Limb (tissue), 2 donors: ENCODE measurements around the gene AGAP3.
A peak's percentile ranks its signal among the peaks of the same experiment; 100 is the strongest.

Source experiments
- DNase-seq, 2 donors: peaks; one replicate each; pipeline ENCODE4 v3.0.0-alpha.2; 2016; ENCODE audit errors: extremely low spot score in 2 of 2

The AGAP3 gene

GRCh38 chr7:151073990-151074389 lies 12.3 kb upstream of the AGAP3 start:
- DNase-seq = no peak

GRCh38 chr7:151074817-151075661 lies 11.2 kb upstream of the AGAP3 start:
- no peak for DNase-seq

DNA sequence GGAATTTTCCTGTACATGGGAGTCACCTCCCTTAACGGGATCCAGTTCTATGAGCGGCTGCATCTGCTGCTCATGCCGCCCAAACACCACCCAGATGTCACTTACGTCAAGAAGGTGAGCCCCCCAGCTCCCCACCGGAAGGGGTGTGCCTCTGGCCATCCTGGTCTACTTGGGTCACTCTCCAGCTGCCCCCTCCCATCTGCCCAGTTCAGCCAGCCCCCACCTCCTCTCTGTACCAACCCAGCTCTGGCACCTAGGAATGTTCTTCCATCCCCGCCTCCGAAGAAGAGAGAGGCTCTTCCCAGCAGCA lies 10.7 kb upstream of the AGAP3 start:
- no peak for DNase-seq

DNA sequence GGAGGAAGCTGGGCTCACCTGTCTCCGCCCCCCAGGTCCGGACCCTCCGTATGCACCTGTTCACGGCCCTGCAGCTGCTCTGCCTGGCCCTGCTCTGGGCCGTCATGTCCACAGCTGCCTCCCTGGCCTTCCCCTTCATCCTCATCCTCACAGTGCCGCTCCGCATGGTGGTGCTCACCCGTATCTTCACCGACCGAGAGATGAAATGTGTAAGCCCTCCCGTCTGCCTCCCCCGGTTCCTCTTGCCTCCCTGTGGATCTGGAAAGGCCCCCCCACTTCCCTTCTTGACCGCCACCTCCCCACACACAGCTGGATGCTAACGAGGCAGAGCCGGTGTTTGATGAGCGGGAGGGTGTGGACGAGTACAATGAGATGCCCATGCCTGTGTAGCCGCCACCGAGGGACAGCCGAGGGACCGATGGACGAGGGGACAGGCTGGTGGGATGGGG lies 10.3 kb upstream of the AGAP3 start:
- DNase-seq = no peak

DNA sequence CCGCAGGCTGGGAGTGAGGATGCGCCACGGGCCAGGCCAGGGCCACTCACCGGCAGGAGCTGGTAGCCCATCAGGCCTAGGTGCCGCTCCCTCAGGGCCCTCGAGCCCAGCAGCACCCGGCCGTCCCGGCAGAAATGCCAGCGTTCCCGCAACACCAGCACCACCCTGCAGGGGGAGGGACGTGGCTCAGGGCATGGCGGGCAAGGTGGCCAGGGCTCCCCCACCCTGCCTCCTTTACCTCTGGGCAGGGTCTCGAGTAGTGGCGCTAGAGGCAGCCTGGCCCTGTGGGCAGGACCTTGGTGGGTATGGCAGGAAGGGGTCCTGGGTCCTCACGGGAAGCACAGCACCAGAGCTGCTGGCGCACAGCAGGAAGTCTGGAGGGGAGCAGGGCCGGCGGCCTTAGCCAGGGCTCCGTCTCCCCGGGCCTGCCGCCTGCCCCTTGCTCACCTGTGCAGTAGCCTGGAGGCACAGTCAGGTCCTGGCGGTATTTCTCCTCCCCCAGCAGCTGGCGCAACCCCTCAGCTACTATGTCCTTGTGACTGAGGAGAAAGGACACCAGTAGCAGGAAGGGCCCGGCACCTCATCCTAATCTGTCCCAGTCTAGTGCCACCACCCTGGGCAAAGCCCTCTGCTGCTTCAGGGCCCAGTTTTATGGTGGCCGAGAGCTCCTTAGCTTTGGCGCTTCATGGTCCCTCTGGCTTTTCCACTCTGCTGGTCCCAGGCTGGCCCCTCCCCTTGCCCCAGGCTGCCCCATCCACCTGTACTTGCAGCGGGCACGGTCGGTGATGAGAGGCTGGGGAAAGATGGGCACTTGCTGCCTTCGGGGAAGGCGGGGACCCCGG lies 9.2 kb upstream of the AGAP3 start:
- no peak for DNase-seq

- no peak for DNase-seq
These were observed 8.5 kb upstream of the AGAP3 start for GRCh38 chr7:151077705-151078232.

DNA sequence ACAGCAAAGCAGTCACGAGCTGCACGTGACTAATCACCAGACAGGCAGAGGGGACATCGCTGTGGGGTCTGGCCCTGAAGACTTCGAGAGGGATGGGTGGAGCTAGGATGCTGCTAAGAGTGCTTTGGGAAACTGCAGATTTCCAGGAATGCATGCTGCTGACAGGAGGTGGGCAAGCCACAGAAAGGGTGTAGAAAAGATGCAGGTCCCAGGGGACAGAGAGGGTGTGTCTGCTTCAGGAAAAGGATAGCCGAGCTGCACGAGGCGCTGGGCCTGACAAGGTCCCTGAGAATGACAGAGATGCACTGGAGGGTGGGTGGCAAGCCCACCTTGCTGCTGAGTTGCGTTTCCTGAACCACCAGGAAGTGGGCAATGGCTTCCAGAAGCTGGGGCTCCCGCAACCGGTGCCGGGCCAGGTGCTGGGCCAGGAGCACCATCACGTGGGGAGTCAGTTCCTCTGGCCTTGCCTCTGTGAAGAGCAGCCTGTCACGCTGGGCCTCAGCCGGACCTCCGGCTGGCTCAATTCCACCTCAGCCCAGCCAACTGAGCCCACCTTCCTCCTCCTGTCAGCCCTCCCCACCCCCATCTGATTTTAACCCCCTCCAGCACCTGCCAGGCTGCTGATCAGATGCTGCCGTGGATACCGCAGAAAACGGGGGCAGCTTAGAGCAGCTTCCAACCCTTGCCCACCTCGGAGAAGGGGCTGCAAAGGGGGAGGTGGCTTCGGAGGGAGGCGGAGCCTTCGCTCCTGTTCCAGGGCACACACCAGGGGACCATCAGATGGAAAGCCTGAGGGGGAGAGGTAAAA lies 7.8 kb upstream of the AGAP3 start:
- no peak for DNase-seq

DNA sequence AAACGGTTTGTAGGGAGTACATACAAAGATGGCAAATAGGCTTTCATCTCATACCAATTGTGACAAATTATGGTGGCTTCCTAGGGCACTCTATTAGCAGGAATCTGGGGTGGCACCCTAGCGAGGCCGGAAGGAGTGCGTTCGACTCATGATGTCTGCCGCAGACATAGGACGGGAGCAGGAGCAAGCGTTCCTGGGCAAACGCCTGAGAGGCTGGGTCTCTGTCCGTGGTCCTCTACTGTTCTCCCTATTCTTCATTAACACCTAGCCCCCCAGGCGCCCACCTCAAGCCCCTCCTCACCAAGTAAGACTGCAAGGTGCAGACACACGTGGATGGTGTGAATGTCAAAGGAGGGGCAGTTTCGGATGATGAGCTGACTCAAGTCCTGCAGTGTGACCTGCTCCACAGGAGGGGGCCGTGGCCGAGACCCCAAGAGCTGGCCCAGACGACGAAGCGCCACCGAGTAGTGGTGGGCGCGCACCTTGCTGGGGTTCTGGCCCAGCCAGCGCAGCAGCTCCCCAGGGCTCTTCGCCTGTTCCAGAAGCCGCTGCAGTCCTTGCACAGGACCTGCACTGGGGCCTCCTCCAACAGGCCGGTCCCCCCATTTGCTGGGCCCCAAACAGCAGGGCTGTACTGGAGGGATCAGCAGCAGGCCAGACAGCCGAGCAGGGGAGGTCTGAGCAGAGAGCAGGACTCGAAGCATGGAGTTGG lies 6.9 kb upstream of the AGAP3 start:
- peak in 1 of 2 donors; percentile 29 for DNase-seq

- peak in 1 of 2 donors; percentile 61 for DNase-seq
These were observed 6.2 kb upstream of the AGAP3 start for GRCh38 chr7:151080067-151080521.

DNA sequence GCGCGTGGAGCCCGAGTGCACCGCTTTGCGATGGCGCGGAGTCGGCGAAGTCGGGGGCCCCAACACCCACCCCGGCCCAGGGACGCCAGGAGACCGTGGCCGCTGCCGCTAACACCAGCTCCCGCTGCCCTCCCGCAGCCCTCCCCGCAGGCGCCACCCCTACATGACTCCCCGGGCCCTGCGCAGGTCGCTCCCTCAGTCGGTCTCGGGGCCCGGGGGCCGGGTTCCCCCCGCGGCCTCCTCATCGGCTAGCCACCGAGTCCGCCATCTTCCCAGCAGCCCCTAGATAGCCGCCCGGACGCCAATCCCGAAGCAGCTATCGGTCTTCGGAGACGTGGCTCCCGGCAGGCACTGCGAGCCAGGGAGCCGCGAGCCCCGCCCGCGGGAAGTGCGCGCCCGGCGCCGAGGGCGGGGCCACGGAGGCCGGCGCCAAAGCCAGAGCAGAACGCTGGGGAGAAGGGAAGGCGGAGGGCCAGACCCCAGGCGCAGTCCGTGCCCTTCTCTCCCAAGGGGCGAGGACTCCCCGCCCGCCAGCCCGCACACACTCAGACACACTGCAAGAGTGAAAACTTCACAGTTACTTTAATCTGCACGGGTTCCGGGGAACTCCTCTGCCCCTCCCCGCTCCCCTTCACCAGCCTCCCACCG lies 5.6 kb upstream of the AGAP3 start, which contains the start of gene FASTK:
Gene FASTK, minus strand, starts transcription at position 288 of the 648 bp plus-strand sequence. Its CDS starts 43 bp downstream, at position 245.
- peak; percentile 90 to 94 for DNase-seq

DNA sequence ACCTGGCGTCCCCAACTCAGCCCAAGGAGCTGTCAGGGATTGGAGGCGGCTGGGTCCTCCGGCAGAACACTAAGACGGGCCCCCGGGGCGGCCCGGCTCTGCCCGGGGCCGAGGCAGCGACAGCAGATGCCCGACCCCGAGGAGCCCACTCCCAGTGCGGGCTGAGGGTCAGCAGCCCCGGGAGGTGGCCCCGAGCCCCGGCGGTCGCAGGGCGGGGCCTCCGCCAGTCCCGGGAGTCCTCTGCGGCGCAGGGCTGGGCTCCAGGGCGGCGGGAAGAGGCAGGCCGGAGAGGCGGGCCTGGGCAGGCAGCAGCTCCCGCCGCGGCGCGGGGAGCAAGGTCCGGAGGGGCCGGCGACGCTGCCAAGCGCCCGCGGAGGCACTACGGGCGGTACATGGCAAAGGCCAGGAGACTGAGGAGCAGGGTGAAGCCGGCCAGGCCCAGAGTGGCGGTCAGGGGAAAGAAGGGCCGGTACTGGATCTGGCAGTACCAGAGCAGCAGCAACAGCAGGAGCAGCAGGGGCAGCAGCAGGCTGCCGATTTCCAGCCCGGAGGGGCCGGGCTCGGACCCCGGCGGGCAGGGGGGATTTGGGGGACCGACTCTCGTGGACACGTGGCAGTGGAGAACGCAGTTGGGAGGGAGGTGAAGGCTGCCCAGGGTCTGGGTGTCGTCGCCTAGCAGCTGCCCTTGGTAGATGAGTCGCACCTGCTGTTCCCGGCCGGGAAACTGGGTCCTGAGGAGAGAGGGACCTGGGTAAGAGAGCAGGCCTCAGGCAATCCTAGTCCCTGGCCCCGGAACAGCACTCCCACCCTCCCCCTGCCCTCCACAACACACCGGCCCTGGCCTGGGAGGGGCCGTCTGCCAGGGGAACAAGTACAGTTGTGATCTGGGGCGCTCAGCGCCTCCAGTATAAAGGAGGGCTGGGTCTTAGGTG lies 4.8 kb upstream of the AGAP3 start:
- DNase-seq = peak in 1 of 2 donors; percentile 61

DNA sequence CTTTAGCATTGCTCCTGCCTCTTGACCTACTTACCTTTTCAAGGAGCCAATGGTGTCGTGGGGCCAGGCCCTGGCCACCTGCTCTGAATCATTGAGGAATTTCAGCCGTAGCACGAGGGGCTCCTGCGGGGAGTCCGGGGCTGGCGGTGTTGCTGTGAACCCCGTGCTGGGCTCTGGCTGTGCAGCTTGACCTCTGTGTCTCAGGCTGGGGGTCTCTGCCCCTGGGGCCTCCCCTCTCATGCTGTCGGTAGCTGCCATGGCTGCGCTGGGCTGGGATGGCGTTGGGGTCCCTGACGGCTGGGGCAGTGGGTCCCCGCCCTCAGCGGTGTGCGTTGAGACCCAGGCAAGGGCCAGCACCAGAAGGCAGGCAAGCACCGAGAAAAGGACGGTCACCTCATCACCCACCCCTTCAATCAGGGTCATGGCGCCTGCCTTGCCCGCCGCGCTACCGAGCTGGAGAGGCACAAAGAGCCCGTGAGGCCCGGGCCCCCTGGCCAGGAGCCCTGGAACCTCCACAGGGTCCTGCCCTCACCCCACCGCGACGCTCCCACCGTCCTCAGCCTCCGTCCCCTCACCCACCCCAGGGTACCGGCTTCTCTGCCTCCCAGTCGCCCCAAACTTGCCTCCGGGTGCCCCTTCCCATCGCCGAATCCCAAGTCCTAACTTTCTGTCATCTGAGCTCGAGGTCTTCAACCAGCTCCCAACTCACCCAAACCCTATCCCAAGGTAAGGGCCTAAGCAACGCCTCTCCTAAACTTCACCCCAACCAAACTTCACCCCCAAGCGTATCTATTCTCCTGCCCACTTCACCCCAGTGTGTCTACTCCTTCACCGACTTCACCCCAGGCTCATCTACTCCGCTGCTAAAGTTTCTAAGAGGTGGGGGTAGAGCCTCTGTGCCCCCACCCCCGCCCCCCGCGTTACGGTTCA lies 3.9 kb upstream of the AGAP3 start:
- DNase-seq = no peak

- peak in 1 of 2 donors; percentile 88 for DNase-seq
These were observed 3.0 kb upstream of the AGAP3 start, which contains the start of gene TMUB1 for GRCh38 chr7:151083071-151083823. Gene TMUB1 (minus strand): TSS chr7:151083493. CDS start chr7:151082563, 930 bp downstream.

DNA sequence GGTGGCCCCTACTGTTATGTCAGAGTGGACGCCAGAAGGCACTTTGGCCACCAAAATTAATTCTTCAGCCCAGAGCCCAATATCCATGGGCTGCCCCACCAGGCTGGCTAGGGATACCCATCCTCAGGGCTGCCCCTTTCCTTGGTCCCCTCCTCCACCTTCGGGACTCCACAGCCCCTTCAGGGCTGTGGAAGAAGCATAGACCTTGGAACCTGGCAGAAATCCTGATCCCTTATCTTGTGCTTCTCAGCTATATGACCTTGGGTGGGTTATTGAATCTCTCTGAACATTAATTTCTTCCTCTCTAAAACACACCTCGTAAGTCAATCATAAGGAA lies 2.5 kb upstream of the AGAP3 start:
- DNase-seq = no peak

DNA sequence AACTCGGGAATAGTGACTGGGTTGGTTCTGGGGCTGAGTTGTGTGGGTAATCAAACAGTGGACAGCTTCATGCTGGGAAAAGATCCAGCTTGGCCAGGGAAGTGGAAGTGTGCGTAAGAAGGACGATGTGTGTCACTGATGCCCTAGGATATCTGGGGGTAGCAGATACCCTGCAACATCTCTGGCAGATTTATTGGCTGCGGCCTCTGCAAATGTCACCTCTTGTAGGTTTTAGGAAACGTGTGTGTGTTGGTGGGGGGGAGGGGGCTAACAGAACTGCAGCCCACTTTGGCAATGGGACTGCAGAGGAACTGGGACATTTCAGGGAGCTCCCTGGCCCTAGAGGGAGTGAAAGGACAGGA lies 965 bp upstream of the AGAP3 start:
- no peak for DNase-seq

DNA sequence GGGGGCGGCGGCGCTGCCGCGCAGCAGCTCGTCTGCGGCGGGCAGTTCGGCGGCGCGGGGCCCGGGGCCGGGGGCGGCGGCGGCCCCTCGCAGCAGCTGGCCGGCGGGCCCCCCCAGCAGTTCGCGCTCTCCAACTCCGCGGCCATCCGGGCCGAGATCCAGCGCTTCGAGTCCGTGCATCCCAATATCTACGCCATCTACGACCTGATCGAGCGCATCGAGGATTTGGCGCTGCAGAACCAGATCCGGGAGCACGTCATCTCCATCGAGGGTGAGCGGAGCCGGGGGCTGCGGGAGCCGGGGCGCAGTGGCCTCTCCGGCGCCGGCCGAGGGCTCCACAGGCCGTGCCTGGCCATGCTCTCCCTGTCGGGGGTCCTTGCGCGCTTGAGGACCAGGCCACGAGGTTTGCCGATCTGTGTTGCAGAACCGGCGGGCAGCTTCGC lies 548 bp downstream of the AGAP3 start:
- peak in 1 of 2 donors; percentile 69 for DNase-seq
